Measurements from ENCODE around the gene MVP.

MVP gene

GRCh38 chr16:29804455-29805231 lies 15.6 kb upstream of the MVP start:
- DNase-seq (ENCODE audit: low spot score) = no peak

GRCh38 chr16:29805232-29806098 lies 14.8 kb upstream of the MVP start:
- DNase-seq (ENCODE audit: low spot score) = peak; percentile 96

GRCh38 chr16:29806099-29806579 lies 14.1 kb upstream of the MVP start, which contains the start of gene MAZ:
MAZ (plus strand) TSS chr16:29806529; CDS start chr16:29806702, 173 bp downstream.
- peak; percentile 89 for DNase-seq (ENCODE audit: low spot score)

GRCh38 chr16:29806641-29807425 lies 13.4 kb upstream of the MVP start:
- no peak for DNase-seq (ENCODE audit: low spot score)

- peak; percentile 87 for DNase-seq (ENCODE audit: low spot score)
Observed at GRCh38 chr16:29807426-29808218, 12.6 kb upstream of the MVP start.

- DNase-seq (ENCODE audit: low spot score) = no peak
Observed at GRCh38 chr16:29808219-29808900, 11.9 kb upstream of the MVP start.

- DNase-seq (ENCODE audit: low spot score) = no peak
Observed at GRCh38 chr16:29809031-29809747, 11.1 kb upstream of the MVP start.

GRCh38 chr16:29809850-29810698 lies 10.2 kb upstream of the MVP start:
- peak; percentile 70 for DNase-seq (ENCODE audit: low spot score)

GRCh38 chr16:29810699-29811169 lies 9.5 kb upstream of the MVP start:
- DNase-seq (ENCODE audit: low spot score) = no peak

- DNase-seq (ENCODE audit: low spot score) = peak; percentile 98
Observed at GRCh38 chr16:29811170-29811895, 8.9 kb upstream of the MVP start.

GRCh38 chr16:29811896-29812665 lies 8.2 kb upstream of the MVP start, which contains the start of gene PRRT2:
PRRT2 (plus strand) TSS chr16:29812193; CDS start chr16:29813055, 862 bp downstream.
- DNase-seq (ENCODE audit: low spot score) = peak; percentile 67

- no peak for DNase-seq (ENCODE audit: low spot score)
Observed at GRCh38 chr16:29812754-29813643, 7.3 kb upstream of the MVP start.

- DNase-seq (ENCODE audit: low spot score) = no peak
Observed at GRCh38 chr16:29813644-29814562, 6.4 kb upstream of the MVP start.

- no peak for DNase-seq (ENCODE audit: low spot score)
Observed at GRCh38 chr16:29814592-29814991, 5.7 kb upstream of the MVP start.
